GM18511 (cell line): ENCODE data around the gene LCN10.
"Not testable (repeated sequence)": the region's sequence is repeated elsewhere in the genome, so short reads cannot be mapped to it uniquely, and the experiment has no call there.

ENCODE experiments used
- ATAC-seq: cut with Tn5 transposase; IDR thresholded peaks from one replicate; pipeline ENCODE4 v1.9.1; 2021; ENCODE audit warnings: mild to moderate bottlenecking, moderate library complexity; ENCODE audit not compliant: unreplicated experiment

The LCN10 gene

GRCh38 chr9:136742591-136743391, at the start of gene LCN10:
Gene LCN10, minus strand, starts transcription at chr9:136742940. Its CDS starts 37 bp downstream, at chr9:136742903.
- ATAC-seq: no peak

DNA sequence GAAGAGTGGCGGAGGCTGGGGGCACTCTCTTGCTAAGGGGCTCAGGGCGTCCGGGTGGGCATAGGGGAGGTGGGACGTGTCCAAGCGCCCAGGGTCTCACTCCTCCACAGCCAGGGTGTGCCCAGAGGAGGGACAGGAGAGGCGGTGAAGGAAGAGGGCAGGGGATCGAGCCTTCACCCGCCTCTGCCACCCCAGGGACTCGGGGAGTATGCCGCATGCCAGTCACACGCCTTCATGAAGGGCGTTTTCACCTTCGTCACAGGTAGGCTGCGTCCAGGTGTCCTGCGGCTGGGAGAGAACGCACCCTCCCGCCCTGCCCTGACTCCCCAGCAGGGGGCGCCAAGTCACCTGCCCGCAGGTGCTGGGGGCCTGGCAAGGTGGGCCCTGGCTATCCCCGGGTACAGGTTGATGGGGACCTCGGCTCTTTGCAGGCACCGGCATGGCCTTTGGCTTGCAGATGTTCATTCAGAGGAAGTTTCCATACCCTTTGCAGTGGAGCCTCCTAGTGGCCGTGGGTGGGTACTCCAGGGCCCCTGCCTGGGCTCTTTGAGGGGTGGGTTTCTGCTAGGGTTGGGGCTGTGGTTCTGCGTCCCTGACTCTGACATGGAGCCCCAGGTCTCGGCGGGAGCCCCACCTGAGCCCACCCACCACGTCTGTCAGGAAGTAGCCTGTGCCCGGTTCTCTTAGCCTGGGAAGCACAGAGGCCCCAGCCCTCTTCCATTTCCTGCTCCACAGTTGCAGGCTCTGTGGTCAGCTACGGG, 49.0 kb upstream of the LCN10 start:
- ATAC-seq: peak; percentile 23

DNA sequence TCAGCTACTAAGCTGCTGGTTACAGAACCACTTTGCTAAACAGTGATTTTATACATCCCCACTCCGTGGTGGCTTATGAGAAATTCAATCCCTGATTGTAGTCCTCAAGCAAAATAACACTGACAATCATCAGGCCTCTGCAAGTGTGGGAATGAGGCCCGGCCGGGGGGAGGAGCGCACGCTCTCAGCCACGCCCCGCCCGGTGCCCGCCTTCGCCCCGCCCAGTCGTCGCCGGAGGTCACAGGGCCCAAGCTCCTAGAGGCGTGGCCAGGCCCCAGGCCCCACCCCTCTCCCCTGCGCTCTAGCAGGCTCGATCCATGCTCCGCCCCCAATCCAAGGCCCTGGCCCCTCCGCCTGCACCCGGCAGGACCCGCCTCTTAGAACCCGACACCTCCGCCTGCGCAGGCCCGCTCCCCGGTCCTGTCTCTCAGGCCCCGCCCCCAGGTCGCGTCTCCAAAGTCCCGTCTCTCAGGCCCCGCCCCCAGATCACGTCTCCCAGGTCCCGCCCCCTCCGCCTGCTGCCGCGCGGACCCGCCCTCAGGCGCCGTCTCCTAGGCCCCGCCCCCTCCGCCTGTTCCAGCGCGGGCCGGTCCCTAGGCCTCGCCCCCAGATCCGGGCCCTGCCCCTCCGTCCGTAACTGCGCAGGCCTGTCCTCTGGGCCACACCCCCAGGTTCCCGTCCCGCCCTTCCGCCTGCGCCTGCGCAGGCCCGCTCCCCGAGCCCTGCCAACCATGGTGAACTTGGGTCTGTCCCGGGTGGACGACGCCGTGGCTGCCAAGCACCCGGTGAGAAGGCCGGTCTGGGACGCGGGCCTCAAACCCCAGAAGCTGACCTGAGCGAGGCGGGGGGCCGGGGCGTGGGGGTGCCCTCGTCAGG, 48.1 kb upstream of the LCN10 start, which contains the start of gene TMEM141:
Gene TMEM141, plus strand, starts transcription at position 705 of the 876 bp plus-strand sequence. Its CDS starts 27 bp downstream, at position 732.
- ATAC-seq: peak; percentile 84

GRCh38 chr9:136789523-136789937, 46.8 kb upstream of the LCN10 start:
- ATAC-seq: no peak

GRCh38 chr9:136788644-136789522, 46.1 kb upstream of the LCN10 start:
- not testable (repeated sequence) for ATAC-seq

DNA sequence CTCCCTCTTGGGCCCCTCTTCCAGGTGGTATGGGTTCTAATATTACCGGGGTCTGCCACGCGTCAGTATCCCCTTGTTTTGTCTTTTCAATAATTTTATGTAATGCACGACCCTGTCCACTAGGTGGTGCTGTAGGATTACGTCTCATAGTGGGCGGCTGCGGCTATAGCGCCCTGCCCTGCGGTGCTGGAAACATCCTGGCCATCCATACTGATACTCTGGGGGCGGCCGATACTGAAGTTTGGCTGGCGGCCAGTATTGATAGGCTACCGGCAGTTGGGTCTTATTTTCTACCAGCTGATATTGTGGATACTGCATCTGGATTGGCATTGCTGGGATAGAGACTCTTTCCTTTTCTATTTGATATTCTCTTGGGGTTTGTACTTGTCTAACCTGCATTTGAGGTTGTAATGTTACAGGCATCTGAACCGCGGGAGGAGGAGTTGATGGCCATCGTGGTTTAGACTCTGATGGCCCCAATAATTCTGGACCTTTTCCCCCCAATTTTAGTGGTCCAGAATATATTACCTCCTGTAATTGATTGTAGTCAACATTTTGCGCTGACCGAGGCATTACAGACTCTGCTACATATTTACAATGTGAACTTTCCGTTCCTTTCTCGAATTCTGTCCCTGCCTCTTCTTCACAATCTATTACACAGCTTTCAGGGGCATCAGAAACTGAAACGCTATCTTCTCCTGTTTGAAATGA, 45.1 kb upstream of the LCN10 start:
- no peak for ATAC-seq

- not testable (repeated sequence) for ATAC-seq
Observed at GRCh38 chr9:136786983-136787382, 44.2 kb upstream of the LCN10 start.

DNA sequence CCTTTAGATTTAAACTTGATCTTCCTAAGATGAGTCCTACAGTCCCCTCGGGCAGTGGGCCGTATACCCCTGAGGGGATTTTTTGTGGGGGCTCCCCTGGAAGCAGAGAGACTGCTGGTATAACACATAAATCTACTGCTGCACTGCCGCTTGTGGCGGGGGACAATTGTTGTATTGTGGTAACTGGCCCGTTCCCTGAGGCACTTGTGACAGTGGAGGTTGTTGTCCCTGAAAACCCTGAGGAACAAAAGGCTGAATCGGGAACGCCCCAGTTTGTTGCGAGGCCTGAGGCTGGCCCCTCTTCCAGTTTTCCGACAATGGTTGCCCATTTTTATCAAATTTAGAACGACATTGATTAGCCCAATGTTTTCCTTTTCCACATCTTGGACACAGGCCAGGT, 43.7 kb upstream of the LCN10 start:
- ATAC-seq: no peak

GRCh38 chr9:136785565-136786355, 43.0 kb upstream of the LCN10 start:
- not testable (repeated sequence) for ATAC-seq

DNA sequence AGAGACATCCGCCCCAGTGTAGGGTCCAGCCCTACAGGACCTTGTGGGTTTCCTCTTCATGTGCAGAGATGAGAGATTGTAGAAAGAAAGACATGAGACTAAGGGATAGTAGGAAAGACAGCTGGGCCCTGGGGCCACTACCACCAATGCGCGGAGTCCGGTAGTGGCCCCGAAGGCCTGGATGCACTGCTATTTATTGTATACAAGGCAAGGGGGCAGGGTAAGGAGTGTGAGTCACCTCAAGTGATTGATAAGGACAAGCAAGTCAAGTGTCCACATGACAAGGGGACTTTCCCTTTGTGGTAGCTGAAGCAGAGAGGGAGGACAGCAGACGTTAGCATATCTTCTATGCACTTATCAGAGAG, 42.2 kb upstream of the LCN10 start:
- no peak for ATAC-seq

GRCh38 chr9:136784249-136784996, 41.7 kb upstream of the LCN10 start:
- ATAC-seq: no peak

- ATAC-seq: no peak
Observed at GRCh38 chr9:136782452-136782851, 39.7 kb upstream of the LCN10 start.

GRCh38 chr9:136779808-136780207, 37.1 kb upstream of the LCN10 start:
- ATAC-seq: no peak

GRCh38 chr9:136777359-136777758, 34.6 kb upstream of the LCN10 start:
- no peak for ATAC-seq

- no peak for ATAC-seq
Observed at GRCh38 chr9:136776947-136777346, 34.2 kb upstream of the LCN10 start.

DNA sequence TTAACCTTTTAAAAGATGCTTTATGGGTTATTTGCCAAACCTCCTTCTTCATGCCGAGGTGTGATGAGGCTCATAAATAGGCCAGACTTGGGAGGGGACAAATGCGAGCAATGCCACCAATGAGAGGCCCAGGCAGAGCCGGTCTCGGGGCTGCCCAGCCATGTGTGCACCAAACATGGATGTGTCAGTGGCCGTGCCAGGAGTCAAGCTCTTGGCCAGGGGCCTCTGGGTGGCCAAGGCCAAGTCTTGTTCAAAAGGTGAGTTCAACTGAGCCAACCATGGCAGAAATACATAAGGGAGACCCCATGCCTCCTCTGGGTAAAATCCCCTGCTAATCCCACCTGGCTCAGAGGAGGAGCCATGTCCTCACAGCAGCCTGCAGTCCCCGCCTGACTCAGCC, 32.5 kb upstream of the LCN10 start:
- no peak for ATAC-seq

- ATAC-seq: no peak
Observed at GRCh38 chr9:136774416-136775045, 31.8 kb upstream of the LCN10 start.
